Aorta (tissue), 5 donors: ENCODE results near the gene NR1I2. TPM values are rescaled to one million over a fixed set of nuclear protein-coding genes. Genes with fewer than 3 reads are reported as not detected.

ENCODE experiments used
- ATAC-seq: fragments of 200-7000 bp; cut with Tn5 transposase; one replicate; pipeline ENCODE4 v1.9.1; 2022; ENCODE audit warnings: moderate library complexity; ENCODE audit not compliant: low FRiP score
- DNase-seq, 2 donors: peaks; one replicate each; pipeline ENCODE4 v3.0.0-alpha.2; 2020
- H3K27ac ChIP-seq, 2 donors: one replicate each; pipeline ENCODE4 v1.5.1; 2013; ENCODE audit warnings: low read length in 2 of 2, mild to moderate bottlenecking in 2 of 2, moderate library complexity in 2 of 2, control low read depth in 1 of 2, inconsistent platforms in 1 of 2, low read depth in 1 of 2
- H3K27me3 ChIP-seq, 2 donors: one replicate each; pipeline ENCODE4 v1.6.1; 2013; ENCODE audit warnings: control low read depth in 1 of 2, low read length in 1 of 2, mild to moderate bottlenecking in 1 of 2, moderate library complexity in 1 of 2; ENCODE audit not compliant: insufficient read depth in 2 of 2, control insufficient read depth in 1 of 2
- H3K36me3 ChIP-seq, 2 donors: one replicate each; pipeline ENCODE4 v1.6.1; 2013; ENCODE audit warnings: control low read depth in 1 of 2, low read length in 1 of 2, mild to moderate bottlenecking in 1 of 2; ENCODE audit not compliant: insufficient read depth in 2 of 2, control insufficient read depth in 1 of 2
- H3K4me1 ChIP-seq, 2 donors: one replicate each; pipeline ENCODE4 v1.6.1; 2013; ENCODE audit warnings: low read length in 2 of 2, control low read depth in 1 of 2, mild to moderate bottlenecking in 1 of 2, moderate library complexity in 1 of 2; ENCODE audit not compliant: insufficient read depth in 2 of 2, control insufficient read depth in 1 of 2
- H3K4me3 ChIP-seq, 2 donors: one replicate each; pipeline ENCODE4 v1.5.1; 2013; ENCODE audit warnings: low read length in 2 of 2, control low read depth in 1 of 2, mild to moderate bottlenecking in 1 of 2
- H3K9me3 ChIP-seq: one replicate; pipeline ENCODE4 v1.6.1; 2013; ENCODE audit warnings: mild to moderate bottlenecking, low read length; ENCODE audit not compliant: control insufficient read depth
- WGBS, 2 donors: extraction: QIAGEN DNeasy Blood & Tissue Kit; methylation state at CpG; one replicate each; pipeline ENCODE4 v1.1.7; 2013; 5-methylcytosine and 5-hydroxymethylcytosine counted together
- intact Hi-C, 2 donors: fragments of 100-400 bp; cut with DNase I; formaldehyde crosslinking; loops; one replicate each; pipeline versions ENCODE4 v1.14.2 to v1.15.0; 2022
- polyA plus RNA-seq, 2 donors: library from polyadenylated mRNA; stranded (reverse); fragments of 200-250 nt; gene quantifications; one replicate each; pipeline ENCODE4 v1.2.3, GENCODE V29; 2013
- total RNA-seq, 2 donors: library from RNA; stranded (reverse); fragmentation: NEBNext Ultra II Directional; extraction: Animal tissue kit (Norgen Biotek cat#: 25700); gene quantifications; one replicate each; pipeline ENCODE4 v1.2.1, GENCODE V29; 2021
- donor health status: healthy with polysubstance abuse.
- donor health status: Bipolar disorder and iron deficiency.
- donor health status: DM: no; HTN: no; CAD: no.
- donor health status: DM: no; HTN: no; CAD: no.
- donor health status: DM: yes; HTN: yes; CAD: no.

The NR1I2 gene
- total and polyA plus RNA-seq, 4 donors: 0.12 to 9.5 (median 0.20) TPM; not detected in 1

GRCh38 chr3:119841808-119842471 is 60.0 kb downstream of the NR1I2 start:
- WGBS, 2 donors: 6 to 11% methylated on average over 2 of the region's 2 CpGs
- Histone ChIP-seq H3K9me3 (no peaks in the 10 kb centered on the region), H3K27ac (no peak overlapping the region), H3K27me3 (no peaks in the 10 kb centered on the region), H3K4me3 (no peak overlapping the region), H3K4me1 (no peaks in the 10 kb centered on the region), H3K36me3 (no peaks in the 10 kb centered on the region)
- ATAC-seq (no peak), DNase-seq (no peak)
- intact Hi-C loops: no loop called here

GRCh38 chr3:119849126-119849525 is 67.2 kb downstream of the NR1I2 start:
- intact Hi-C loops: no loop called here
- DNase-seq: no peak
- Histone ChIP-seq H3K36me3 (no peaks in the 10 kb centered on the region), H3K27me3 (no peaks in the 10 kb centered on the region), H3K9me3 (no peaks in the 10 kb centered on the region), H3K4me1 (no peaks in the 10 kb centered on the region), H3K27ac (no peak overlapping the region), H3K4me3 (no peak overlapping the region)
- 73 to 76% methylated on average over 2 of the region's 2 CpGs for WGBS, 2 donors
- ATAC-seq: no peak

- intact Hi-C loops: no loop called here
- ATAC-seq: no peak
- 97 to 98% methylated on average over 3 of the region's 3 CpGs for WGBS, 2 donors
Measured at GRCh38 chr3:119856695-119857094, 74.8 kb downstream of the NR1I2 start.

DNA sequence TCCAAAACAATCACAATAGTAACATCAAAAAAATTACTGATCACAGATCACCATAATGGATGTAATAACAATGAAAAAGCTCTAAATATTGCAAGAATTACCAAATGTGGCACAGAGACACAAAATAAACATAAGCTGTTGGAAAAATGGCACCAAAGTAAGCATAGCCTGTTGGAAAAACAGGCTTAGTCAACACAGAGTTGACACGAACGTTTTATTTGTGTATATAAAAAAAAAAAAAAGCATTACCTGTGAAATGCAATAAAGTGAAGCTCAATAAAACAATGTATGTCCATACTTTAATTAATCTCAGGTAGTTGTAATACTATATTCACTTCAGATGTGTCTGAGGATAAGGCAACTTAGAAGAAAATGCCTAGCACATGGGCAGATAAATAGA is 77.1 kb downstream of the NR1I2 start:
- intact Hi-C loops: no loop called here
- H3K9me3 ChIP-seq: peaks cover 5% of the 10 kb centered on the region
- WGBS, 2 donors: 62 to 68% methylated on average over 2 of the region's 2 CpGs
- DNase-seq: no peak
- H3K4me1 ChIP-seq: no peaks in the 10 kb centered on the region
- no peaks in the 10 kb centered on the region for H3K27me3 ChIP-seq
- no peak overlapping the region for H3K27ac ChIP-seq
- no peaks in the 10 kb centered on the region for H3K36me3 ChIP-seq
- no peak for ATAC-seq
- no peak overlapping the region for H3K4me3 ChIP-seq

More at GRCh38 chr3:119856695-119857094, 74.8 kb downstream of the NR1I2 start:
- no peak overlapping the region for H3K27ac ChIP-seq
- no peaks in the 10 kb centered on the region for H3K4me1 ChIP-seq
- H3K27me3 ChIP-seq: no peaks in the 10 kb centered on the region
- DNase-seq: no peak
- peaks cover 5% of the 10 kb centered on the region for H3K9me3 ChIP-seq
- no peak overlapping the region for H3K4me3 ChIP-seq
- H3K36me3 ChIP-seq: no peaks in the 10 kb centered on the region

- H3K4me1 ChIP-seq: no peaks in the 10 kb centered on the region
- WGBS, 2 donors: 97 to 99% methylated on average over 2 of the region's 2 CpGs
- H3K36me3 ChIP-seq: no peaks in the 10 kb centered on the region
- ATAC-seq (no peak), DNase-seq (no peak)
- H3K27me3 ChIP-seq: no peaks in the 10 kb centered on the region
- H3K4me3 ChIP-seq: no peak overlapping the region
- peaks cover 5% of the 10 kb centered on the region for H3K9me3 ChIP-seq
- no peak overlapping the region for H3K27ac ChIP-seq
- intact Hi-C loops: no loop called here
Measured at GRCh38 chr3:119859728-119860127, 77.8 kb downstream of the NR1I2 start.

DNA sequence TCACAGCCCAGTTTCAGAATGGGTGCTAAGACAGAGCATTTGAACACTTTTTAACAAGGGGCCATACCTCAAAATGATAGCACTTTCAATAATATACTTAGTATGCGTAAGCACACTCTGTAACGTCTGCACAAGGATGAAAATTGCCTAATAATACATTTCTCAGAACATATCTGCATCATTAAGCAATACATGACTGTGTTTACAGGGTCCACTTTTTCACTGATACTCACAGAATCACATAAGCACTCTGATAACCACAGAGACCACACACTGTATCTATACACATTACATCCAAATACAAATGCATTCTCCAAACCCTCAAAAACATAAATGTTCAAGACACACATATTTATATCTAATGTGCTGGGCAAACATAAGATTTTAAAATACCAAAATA is 79.8 kb downstream of the NR1I2 start:
- Histone ChIP-seq H3K9me3 (peaks cover 5% of the 10 kb centered on the region), H3K27me3 (no peaks in the 10 kb centered on the region), H3K4me3 (no peak overlapping the region), H3K4me1 (no peaks in the 10 kb centered on the region), H3K27ac (no peak overlapping the region), H3K36me3 (no peaks in the 10 kb centered on the region)
- no peak for ATAC-seq
- no peak for DNase-seq
- WGBS, 2 donors: 92 to 97% methylated on average over 2 of the region's 2 CpGs
- intact Hi-C loops: no loop called here

DNA sequence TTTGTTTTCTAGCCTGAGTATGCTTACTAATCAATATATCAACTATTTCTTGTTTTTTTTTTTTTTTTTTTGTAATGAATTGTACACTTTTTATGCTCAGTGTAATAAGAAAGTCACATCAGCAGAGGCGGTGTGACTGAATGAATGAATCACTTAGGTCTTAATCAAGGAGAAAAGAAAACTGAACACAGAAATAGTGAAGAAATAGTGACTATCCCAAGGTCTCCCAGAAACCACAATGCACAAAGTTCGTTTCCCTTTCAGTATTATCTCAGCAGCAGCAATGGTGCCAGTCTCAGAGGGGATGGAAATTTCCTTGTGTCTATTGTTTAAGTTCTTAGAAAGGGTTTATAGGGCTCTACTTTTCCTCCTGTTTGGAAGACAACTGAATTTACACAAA is 80.7 kb downstream of the NR1I2 start:
- WGBS, 2 donors: 92 to 95% methylated on average over 2 of the region's 2 CpGs
- no peaks in the 10 kb centered on the region for H3K4me1 ChIP-seq
- no peak for DNase-seq
- intact Hi-C loops: no loop called here
- no peak overlapping the region for H3K4me3 ChIP-seq
- peaks cover 5% of the 10 kb centered on the region for H3K9me3 ChIP-seq
- no peak overlapping the region for H3K27ac ChIP-seq
- no peak for ATAC-seq
- H3K36me3 ChIP-seq: no peaks in the 10 kb centered on the region
- no peaks in the 10 kb centered on the region for H3K27me3 ChIP-seq

GRCh38 chr3:119864476-119864875 is 82.6 kb downstream of the NR1I2 start:
- DNase-seq (no peak), ATAC-seq (no peak)
- WGBS, 2 donors: 87 to 91% methylated on average over 7 of the region's 7 CpGs
- Histone ChIP-seq H3K36me3 (no peaks in the 10 kb centered on the region), H3K9me3 (no peaks in the 10 kb centered on the region), H3K27me3 (no peaks in the 10 kb centered on the region), H3K4me1 (no peaks in the 10 kb centered on the region), H3K4me3 (no peak overlapping the region), H3K27ac (no peak overlapping the region)
- intact Hi-C loops: no loop called here
